Measurements from ENCODE around the gene PEPD. TPM values are rescaled to one million over a fixed set of nuclear protein-coding genes. Genes with fewer than 3 reads are reported as not detected.

Gene PEPD
- total RNA-seq, 1 donor from 2014 or later: 84.7 TPM

DNA sequence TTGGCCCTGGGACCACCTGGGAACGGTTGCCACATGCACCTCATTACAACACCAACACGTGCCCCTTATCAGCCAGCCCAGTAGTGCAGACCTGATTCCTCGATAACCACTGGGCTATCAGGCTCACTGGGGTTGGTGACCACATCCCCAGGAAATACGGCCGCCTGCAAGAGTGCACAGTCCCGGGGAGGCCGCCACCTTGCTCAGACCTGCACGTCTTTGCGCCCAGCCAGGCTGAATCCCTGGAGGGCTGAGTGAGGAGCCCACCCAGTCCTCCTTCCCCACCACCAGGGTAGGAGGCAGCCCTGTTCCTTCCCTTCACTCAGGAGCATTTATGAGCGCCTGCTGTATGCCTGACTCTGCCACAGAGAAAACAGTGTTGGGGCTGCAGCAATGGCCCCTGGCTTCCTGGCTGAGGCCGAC is 80.3 kb downstream of the PEPD start:
- DNase-seq (ENCODE audit: extremely low spot score, unreplicated experiment): no peak
- TF ChIP-seq, protein P1, sequence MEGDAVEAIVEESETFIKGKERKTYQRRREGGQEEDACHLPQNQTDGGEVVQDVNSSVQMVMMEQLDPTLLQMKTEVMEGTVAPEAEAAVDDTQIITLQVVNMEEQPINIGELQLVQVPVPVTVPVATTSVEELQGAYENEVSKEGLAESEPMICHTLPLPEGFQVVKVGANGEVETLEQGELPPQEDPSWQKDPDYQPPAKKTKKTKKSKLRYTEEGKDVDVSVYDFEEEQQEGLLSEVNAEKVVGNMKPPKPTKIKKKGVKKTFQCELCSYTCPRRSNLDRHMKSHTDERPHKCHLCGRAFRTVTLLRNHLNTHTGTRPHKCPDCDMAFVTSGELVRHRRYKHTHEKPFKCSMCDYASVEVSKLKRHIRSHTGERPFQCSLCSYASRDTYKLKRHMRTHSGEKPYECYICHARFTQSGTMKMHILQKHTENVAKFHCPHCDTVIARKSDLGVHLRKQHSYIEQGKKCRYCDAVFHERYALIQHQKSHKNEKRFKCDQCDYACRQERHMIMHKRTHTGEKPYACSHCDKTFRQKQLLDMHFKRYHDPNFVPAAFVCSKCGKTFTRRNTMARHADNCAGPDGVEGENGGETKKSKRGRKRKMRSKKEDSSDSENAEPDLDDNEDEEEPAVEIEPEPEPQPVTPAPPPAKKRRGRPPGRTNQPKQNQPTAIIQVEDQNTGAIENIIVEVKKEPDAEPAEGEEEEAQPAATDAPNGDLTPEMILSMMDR (conservative IDR thresholded peaks at IDR 0.05): no peak
- Mint-ChIP-seq H3K4me1 (ENCODE audit: unreplicated experiment) (peaks cover 3% of the 10 kb centered on the region), H3K27me3 (no peaks in the 10 kb centered on the region), H3K4me3 (no peak overlapping the region), H3K9me3 (no peaks in the 10 kb centered on the region), H3K27ac (no peak overlapping the region), H3K36me3 (peaks cover 4% of the 10 kb centered on the region)

DNA sequence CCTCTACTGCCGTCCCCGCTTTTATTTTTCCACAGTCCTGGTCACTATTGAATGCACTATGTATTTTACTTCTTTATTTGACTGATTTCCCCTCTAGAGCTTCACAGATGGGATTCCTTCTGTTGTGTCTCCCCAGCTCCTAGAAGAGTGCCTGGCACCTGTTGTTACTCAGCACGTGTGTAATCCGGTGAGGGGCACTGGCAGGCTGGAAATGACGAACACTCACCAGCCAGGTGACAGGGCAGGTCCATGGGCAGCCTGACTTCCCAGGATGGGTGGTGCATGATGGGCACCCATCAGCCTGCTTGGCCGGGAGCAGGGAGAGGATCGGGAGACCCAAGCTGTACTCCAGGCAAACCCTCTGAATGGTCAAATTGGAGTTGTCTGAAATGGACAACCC is 80.9 kb downstream of the PEPD start:
- no peaks in the 10 kb centered on the region for H3K36me3 Mint-ChIP-seq
- TF ChIP-seq, protein P1 (conservative IDR thresholded peaks at IDR 0.05): no peak
- no peak overlapping the region for H3K27ac Mint-ChIP-seq
- H3K4me1 Mint-ChIP-seq (ENCODE audit: unreplicated experiment): peaks cover 3% of the 10 kb centered on the region
- no peaks in the 10 kb centered on the region for H3K27me3 Mint-ChIP-seq
- DNase-seq (ENCODE audit: extremely low spot score, unreplicated experiment): no peak
- no peaks in the 10 kb centered on the region for H3K9me3 Mint-ChIP-seq
- no peak overlapping the region for H3K4me3 Mint-ChIP-seq

DNA sequence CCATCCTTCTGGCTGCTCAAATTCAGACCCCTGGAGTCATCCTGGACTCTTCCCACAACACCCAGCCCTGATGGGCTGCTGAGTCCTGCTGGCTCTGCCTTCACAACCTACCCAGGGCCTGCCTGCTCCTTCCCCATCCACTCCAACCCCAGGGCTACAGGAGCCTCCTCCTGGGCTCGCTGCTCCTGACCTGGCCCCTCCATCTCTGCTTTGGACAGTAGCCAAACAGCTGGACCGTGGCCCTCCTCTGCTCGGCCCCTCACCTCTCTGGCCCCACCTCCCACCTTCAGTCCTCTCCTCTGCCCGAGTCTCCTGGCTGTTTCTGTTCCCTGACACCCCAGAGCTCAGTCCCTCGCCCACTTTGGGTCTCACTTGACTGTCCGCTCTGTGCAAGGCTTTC is 81.3 kb downstream of the PEPD start:
- Mint-ChIP-seq H3K4me1 (ENCODE audit: unreplicated experiment) (peaks cover 3% of the 10 kb centered on the region), H3K9me3 (no peaks in the 10 kb centered on the region), H3K4me3 (no peak overlapping the region), H3K36me3 (no peaks in the 10 kb centered on the region), H3K27me3 (no peaks in the 10 kb centered on the region), H3K27ac (no peak overlapping the region)
- TF ChIP-seq, protein P1 (conservative IDR thresholded peaks at IDR 0.05): no peak
- no peak for DNase-seq (ENCODE audit: extremely low spot score, unreplicated experiment)

DNA sequence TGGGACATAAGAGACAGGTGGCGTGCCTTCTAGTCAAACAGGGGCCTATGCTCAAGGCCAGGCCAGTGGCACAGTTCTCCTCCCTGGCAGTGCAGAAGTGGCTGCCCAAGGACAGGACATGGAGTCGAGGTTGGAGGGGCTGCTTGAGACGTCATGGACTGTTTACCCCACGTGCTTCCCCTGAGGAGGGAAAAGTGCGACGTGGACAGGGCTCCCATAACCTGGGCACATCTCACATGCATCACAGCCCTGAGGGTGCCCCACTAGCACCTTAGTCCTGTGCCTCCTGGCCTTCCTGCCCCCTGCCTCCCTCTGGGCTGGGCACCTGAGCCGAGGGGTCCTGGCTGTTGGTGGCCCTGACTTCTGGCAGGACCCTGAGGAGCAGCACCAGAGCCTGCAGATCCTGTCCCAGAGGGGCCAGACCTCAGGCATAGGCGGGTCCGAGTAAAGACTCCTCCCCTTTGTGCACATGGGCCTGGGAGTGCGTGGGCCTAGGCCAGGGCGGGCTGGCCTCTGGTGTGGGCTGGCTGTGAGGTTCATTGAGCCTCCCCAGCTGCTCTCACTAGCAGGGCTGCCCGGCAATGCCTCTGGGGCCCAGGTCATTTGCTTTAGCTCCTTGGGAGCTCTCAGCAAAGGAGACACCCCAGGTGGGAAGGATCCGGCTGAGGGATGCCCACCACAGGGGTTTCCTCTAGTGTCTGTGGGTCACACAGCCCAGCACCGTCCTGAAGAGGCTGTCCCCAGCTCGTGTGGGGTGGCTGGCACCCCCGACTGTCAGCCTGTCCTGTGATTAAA is 82.4 kb downstream of the PEPD start:
- TF ChIP-seq, protein P1 (conservative IDR thresholded peaks at IDR 0.05): no peak
- Mint-ChIP-seq H3K27ac (no peak overlapping the region), H3K27me3 (no peaks in the 10 kb centered on the region), H3K9me3 (no peaks in the 10 kb centered on the region), H3K4me1 (ENCODE audit: unreplicated experiment) (peaks cover 3% of the 10 kb centered on the region), H3K36me3 (no peaks in the 10 kb centered on the region), H3K4me3 (no peak overlapping the region)
- no peak for DNase-seq (ENCODE audit: extremely low spot score, unreplicated experiment)

DNA sequence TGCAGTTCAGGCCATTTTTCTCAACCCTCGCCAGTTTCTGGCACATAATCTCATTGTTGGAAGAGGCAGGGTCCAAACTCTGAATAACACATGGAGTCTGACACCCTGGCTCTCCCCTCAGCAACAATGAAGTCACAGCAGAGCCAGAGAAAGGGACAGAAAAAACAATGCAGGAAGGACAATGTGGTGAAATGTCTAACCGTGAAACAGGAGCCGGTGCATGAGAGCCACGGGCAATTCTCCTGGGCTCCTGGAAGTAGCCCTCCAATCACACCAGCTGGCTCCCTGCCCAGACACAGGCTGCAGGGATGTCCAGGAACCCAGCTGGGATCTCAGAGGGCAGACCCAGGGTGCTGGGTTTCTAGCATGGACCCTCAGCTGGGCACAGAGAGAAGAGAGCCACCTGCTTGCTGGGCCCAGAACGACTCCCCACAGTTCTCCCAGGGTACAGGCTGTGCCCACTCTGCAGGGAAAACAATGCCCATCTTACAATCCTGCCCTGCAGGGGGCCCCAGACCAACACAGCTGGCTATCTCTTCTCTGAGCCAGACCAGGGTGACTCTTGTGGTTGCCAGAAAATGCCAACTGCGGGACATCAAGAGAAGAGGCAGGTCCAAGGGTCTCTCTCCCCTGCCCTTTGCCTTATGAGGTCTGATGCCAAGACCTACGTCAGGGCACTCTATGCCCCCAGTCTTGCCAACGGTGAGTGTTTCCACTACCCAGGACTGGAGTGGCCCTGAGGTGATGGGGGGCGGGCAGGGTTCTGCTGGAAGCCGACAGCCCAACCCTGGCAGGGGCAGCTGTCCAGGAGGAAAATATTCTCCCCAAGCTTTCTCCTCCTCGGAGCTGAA is 83.5 kb downstream of the PEPD start:
- Mint-ChIP-seq H3K27me3 (no peaks in the 10 kb centered on the region), H3K4me3 (no peak overlapping the region), H3K27ac (no peak overlapping the region), H3K4me1 (ENCODE audit: unreplicated experiment) (peaks cover 3% of the 10 kb centered on the region), H3K9me3 (no peaks in the 10 kb centered on the region), H3K36me3 (no peaks in the 10 kb centered on the region)
- TF ChIP-seq, protein P1 (conservative IDR thresholded peaks at IDR 0.05): no peak
- no peak for DNase-seq (ENCODE audit: extremely low spot score, unreplicated experiment)

Measured in type B pancreatic cell (in vitro differentiated cells).